Forelimb muscle (tissue), 1 donor: Measurements from ENCODE around the gene ALPI. TPM values are rescaled to one million over a fixed set of nuclear protein-coding genes. Genes with fewer than 3 reads are reported as not detected.
"Not testable (repeated sequence)": the region's sequence is repeated elsewhere in the genome, so short reads cannot be mapped to it uniquely, and the experiment has no call there.

Source experiments
- DNase-seq: peaks from one replicate; pipeline ENCODE4 v3.0.0-alpha.2; 2013; ENCODE audit warnings: low read depth
- polyA plus RNA-seq: library from polyadenylated mRNA; unstranded; fragments of 120-200 nt; gene quantifications from one replicate; pipeline ENCODE4 v1.2.1, GENCODE V29; 2013; ENCODE audit not compliant: insufficient read length

Gene ALPI
- polyA plus RNA-seq, 1 donor, result not detected

DNA sequence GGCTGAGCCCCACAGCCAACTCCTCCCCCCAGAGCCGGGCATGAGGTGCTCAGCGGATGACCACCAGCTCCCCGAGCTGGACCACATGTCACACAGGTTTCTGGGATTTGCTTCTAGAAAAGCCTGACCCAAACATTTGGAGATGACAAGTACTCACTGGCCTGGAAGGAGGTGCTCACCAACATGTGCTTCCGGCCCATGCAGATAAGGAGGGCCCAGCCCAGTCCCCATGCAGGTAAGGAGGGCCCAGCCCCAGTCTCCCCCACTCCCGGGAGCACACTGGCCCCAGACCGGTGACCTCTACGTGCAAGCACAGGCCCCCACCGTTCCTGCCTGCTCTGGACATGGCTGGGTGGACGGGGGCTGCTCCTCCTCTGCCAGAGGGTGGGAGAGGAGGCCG, 14.0 kb upstream of the ALPI start:
- not testable (repeated sequence) for DNase-seq

DNA sequence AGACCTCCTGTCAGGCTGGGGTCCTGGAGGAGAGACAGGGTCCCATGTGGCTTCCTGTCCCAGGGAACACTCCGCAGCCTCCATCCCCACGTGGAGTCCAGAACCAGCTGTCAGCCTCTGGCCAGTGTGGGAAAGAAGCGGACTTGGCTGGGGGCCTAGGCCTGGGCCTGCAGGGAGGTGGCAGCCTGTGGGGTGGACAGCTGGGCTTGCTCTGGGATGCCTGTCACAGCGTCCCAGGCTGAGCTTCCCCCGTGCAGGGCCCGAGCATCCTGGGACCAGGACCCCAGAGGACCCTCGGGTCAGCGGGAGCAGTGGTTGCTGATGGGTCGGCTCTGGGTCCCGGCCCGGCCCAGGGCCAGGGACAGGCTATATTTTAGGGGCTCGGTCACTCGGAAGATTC, 13.5 kb upstream of the ALPI start:
- DNase-seq, result not testable (repeated sequence)

DNA sequence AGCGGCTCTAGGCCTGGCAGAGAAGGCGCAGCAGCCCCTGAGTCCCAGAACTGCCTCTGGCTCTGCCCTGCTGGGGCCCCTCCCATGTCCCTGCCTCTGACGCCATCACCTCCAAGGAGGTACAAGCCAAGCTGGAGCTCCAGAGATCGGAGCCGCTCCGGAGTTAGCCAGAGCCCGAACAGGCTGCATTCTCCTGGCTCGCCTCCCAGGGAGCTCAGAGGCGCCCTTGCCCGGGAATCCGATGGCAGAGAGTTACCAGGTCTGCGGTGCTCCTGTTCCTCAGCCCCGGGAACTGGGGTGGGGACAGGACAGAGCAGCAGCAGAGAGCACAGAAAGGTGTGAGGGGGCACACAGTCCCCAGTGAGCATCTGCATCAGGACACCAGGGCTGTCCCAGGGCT, 12.9 kb upstream of the ALPI start:
- DNase-seq, result not testable (repeated sequence)

DNA sequence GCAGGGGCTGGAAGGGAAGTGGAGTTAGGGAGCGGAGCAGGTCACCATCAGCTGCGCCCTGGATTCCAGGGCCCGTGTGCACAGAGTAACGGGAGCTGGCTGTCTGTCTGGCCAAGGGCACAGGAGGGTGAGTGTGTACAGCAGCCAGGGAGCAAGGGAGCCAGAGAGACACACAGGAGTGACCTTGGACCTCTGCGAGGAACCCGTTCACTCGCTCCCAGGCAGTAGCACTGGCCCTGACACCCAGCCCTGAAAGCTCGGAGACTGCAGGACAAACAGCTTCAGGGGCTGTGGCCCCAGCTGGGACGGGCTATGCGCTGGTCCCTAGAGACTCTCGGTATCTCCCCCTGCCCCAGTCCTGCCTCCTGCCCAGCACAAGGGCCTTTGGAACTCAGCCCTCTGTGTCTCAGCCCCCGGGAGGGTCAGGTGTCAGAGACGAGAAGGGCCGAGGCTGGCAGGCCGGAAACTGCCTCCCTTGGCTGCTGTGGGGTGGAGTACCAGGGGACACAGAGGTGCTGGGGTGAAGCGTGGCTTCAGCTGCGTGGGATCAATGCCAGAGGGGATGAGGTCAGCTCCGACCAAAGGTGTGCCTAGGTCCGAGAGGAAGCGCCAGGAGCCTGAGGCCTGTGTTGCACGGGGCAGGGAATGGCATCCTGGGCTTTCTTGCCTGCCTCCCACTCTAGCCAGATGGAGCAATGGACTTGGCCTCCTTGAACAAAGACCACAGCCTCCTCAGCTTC, 12.1 kb upstream of the ALPI start:
- not testable (repeated sequence) for DNase-seq

DNA sequence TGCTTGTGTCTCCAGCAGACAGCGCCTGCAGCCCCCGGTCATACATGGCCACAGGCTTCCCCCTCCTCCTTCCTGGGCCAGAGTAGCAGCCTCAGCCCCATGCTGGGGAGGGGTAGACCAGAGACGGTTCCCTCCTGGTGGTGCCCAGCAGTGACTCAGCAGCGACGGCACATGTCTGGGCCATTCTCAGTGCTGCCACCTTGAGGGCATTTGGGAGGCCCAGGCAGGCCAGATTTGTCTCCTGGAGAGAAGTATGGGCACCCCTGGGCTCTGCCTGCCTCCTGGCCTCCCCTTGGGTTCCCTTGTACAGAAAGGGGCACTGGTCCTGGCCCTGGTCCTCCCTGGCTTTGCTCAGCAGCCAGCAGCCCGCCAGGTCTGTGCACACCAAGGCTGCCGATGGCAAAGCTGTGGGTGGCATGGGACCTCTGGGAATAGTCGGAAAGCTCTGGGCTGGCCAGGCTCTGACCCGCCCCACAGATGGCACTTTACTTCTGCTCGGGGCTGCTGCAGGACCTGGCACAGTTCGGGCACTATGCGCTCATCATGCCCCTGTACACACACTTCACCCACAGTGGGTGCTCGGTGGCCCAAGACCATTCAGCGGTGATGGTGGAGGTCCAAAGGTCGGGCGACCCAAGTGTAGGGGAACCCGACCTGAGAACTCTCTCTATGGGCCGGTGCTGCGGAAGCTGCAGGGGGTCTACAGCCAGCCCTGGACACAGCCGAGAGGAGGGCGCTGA, 11.4 kb upstream of the ALPI start:
- no peak for DNase-seq

DNA sequence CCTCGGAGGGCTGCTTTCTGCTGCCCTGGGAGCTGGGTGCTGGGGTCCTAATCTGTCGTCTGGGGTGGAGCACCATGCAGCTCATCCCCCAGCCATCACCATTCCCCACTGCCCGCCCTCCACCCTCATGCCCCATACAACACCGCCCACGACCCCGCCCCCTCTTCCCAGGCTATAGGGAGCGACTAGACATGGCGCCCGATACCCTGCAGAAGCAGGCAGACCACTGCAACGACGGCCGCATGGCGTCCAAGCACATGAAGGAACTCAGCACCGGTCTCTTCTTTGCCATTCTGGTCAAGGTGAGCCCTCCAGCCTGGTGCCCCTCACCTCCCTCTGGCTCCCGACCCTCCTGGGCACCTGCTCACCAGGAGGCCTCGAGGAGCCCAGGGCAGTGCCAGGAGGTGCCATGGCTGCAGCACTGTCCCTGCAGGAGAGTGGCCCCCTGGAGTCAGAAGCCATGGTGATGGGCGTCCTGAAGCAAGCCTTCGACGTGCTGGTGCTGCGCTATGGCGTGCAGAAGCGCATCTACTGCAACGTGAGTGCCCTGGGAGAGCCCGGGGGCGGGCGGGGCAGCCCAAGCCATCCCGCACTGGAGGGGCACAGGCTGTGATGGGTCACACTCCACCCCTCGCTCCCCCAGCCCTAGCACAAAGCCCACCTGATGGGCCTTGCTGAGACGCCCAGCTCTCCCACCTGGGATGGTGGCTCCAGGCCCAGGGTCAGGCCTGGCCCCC, 10.6 kb upstream of the ALPI start:
- DNase-seq, result not testable (repeated sequence)

DNA sequence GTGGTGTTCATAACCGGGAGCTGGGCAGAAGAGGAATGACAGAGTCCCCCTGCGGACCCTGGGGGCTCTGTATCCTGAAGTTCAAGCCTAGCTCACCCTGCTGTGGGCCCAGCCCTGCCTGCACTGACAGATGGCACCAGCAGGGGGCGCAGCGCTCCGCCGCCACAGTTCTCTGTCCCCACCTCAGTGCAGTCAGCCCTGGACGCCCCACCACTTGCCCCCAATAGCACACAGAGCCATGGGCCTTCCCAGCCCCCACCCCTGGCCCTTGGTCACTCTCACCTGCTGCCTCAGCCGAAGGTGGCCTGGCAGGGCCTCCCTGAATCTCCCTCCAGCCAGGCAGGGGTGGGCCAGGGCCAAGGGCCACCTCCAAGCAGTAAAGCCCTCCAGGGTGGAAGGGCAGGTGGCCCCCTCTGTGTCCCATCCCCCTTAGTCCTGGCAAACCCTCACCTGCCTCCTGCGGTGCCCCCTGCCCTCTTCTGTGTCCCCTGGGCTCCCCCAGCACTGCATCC, 9.6 kb upstream of the ALPI start:
- not testable (repeated sequence) for DNase-seq

DNA sequence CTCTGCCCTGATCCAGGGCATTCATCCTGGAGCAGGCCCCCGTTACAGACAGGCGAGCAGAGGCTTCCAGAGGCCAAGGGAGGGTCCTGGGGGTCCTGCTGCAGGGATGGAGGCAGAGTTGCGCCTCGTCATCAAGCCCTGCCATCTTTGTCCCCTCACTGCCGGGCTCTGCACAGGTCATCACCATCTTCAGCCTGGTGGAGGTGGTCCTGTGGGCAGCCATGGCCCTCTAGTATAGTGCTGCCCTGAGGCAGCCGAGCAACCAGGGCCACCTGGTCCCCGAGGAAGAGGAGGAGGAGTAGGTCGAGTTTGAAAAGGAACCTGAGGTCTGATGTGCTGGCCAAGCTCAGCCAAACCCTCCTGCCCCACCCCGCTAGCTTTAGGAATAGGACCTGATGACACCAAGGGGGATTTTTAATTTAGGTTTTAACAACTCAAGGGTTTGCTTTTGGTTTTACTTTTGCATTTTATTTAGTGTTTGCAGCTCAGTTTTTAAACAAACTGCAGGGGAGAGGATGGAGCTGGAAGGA, 8.8 kb upstream of the ALPI start:
- DNase-seq, result no peak

DNA sequence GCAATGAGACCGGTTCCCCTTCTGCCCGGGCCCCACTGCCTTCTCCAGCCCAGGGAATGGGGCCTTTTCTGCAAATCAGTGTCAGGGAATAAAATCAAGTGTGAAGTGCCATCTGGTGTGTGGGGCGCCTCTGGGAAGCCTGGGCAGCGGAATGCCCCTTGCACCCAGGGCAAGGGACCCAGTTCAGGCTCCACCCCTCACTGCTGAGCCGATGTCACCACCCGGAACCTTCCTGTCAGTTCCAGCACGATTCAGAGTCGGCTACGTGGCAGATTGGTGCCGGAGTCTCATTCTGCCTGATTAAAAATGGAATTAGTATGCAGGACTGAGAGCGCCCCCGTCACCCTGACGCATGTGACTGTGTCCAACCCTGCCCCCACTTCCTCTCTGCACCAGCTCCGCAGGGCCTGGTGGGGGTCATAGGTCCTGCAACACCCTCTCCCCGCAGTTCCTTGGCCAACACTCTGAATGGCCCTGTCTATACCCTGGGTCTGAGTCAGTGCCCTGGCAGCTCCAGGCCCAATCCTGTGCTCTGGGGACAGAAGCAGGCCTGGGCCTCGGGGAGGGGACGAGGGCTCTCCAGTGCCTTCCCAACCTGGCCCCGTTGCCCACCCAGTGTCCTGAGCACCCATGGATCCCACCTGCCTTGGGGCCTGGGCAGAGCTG, 8.2 kb upstream of the ALPI start:
- DNase-seq, result no peak

DNA sequence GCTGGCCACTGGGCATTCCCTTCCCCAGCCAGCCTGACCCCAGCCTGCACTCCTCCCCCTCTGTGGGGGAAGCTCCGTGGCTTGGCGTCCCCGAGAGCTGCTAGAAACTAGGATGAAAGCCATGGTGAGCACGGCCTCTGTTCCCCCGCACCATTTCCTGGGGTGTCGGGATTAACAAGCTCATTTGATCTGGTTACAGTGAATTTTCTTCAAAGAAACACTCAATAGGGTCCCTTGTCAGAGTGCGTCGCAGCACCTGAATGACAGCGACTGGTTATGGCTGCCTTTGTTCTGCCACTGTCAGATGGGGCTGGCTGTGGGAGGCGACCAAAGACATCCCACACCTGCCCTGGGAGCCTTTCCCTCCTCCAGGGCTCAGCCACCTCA, 7.7 kb upstream of the ALPI start:
- no peak for DNase-seq

DNA sequence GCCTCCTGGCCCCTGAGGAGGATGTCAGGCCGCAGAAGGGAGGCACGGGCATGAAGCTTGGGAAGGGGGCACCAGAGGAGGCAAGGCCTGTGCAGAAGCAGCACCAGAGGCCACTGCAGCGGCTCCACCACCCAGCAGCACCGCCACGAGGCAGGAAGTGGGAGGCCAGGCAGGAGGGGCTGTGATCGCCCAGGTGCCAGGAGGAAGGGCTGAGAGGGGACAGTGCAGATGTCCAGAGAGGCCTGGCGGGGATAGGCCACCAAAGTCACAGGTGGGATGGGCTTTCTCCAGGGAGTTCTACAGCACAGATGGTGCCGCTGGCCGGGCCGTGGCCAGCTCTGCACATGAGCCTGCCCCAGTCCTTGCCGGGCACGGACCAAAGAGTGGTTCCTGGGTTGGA, 6.0 kb upstream of the ALPI start:
- no peak for DNase-seq

DNA sequence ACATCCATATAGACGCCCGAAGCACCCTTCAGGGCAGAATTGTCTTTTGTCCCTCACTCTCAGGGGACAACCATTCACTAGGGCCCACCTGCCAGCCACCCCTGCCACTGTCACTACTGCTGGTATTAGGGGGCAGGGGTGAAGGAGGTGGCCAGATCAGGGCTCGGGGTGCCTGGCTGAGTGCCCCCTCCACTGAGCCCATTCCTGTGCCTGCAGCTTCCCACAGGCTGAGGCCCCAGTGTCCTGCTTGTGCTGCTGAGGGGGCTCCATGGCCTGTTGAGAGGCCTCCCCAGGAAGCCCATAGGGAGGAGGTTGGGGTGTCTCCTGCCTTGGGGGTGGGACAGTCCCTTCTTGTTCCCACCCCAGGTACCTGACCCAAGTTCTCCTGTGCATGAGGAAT, 4.3 kb upstream of the ALPI start:
- DNase-seq, result not testable (repeated sequence)

DNA sequence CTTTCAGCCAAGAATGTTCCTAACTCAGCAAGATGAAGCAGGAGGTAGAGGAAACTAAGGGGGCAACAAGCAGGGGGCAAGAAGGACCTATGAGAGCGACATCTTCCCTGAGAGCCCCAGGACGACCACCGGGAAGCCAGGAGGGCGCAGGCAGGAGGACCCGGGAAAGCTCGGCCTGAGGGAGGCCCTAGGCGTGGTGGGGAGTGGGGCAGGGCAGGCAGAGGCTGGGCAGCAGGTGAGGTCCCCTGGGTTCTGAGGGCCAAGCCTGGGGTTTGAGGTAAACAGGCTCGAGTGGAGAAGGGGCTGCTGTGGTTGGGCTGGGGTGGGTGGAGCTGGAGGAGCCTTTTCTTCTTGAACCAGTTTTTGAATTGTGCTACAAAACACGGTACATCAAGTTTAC, 1.3 kb upstream of the ALPI start:
- DNase-seq, result no peak

DNA sequence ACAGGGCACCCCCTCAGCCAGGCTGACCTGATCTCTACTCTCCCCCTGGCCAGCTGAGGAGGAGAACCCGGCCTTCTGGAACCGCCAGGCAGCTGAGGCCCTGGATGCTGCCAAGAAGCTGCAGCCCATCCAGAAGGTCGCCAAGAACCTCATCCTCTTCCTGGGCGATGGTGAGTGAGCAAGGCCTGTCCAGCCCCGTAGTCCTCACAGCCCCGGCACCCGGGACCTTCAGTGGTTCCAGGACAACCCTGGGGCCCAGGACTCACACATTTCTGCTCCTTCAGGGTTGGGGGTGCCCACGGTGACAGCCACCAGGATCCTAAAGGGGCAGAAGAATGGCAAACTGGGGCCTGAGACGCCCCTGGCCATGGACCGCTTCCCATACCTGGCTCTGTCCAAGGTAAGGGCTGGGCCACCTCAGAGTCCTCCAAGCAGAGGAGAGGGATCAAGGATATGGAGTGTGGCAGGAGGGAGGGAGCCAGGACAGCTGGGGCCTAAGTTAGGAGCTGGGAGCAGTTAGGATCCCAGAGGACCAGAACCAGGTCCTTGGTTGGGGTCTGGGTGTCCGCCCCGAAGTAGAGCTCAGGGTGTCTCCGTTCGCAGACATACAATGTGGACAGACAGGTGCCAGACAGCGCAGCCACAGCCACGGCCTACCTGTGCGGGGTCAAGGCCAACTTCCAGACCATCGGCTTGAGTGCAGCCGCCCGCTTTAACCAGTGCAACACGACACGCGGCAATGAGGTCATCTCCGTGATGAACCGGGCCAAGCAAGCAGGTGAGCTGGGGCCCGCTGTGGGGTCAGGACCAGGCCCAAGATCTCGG, 555 bp downstream of the ALPI start:
- no peak for DNase-seq

DNA sequence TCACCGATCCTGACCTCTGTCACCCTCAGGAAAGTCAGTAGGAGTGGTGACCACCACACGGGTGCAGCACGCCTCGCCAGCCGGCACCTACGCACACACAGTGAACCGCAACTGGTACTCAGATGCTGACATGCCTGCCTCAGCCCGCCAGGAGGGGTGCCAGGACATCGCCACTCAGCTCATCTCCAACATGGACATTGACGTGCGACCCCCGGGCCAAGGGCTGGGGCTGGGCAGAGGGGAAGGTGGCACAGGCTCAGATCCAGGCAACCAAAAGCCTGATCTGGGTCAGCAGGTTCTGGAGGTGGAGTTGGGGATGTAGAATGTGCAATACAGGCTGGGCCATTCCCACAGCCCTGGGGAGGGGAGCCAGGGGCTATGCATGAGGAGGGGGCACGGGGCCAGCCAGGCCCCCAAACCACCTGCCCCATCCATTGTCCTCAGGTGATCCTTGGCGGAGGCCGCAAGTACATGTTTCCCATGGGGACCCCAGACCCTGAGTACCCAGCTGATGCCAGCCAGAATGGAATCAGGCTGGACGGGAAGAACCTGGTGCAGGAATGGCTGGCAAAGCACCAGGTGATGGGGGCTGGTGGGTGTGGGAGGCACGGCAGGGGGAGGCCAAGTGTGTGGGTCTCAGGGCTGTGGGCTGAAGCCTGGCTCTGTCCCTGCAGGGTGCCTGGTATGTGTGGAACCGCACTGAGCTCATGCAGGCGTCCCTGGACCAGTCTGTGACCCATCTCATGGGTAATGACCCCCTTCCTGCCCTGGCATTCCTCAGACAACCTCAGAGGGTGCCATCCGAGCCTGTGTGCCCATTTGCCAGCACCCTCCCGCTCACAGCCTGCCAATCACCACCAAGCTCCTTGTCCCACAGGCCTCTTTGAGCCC, 1.4 kb downstream of the ALPI start:
- no peak for DNase-seq

DNA sequence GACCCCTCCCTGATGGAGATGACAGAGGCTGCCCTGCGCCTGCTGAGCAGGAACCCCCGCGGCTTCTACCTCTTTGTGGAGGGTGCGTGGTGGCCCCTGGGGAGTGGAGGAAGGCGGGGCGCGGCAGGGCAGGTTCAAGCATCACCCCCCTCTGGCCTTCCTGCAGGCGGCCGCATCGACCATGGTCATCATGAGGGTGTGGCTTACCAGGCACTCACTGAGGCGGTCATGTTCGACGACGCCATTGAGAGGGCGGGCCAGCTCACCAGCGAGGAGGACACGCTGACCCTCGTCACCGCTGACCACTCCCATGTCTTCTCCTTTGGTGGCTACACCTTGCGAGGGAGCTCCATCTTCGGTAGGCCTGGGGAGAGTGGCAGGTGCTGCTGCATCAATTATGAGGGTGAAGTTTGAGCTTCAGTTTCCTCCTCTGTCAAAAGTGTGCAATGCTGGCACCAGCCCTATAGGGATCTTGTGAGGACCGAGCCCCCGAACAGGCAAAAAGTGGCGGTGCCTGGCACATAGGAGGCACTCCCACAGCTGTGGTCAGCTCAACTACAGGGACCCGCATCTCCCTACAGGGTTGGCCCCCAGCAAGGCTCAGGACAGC, 2.2 kb downstream of the ALPI start:
- DNase-seq, result no peak

DNA sequence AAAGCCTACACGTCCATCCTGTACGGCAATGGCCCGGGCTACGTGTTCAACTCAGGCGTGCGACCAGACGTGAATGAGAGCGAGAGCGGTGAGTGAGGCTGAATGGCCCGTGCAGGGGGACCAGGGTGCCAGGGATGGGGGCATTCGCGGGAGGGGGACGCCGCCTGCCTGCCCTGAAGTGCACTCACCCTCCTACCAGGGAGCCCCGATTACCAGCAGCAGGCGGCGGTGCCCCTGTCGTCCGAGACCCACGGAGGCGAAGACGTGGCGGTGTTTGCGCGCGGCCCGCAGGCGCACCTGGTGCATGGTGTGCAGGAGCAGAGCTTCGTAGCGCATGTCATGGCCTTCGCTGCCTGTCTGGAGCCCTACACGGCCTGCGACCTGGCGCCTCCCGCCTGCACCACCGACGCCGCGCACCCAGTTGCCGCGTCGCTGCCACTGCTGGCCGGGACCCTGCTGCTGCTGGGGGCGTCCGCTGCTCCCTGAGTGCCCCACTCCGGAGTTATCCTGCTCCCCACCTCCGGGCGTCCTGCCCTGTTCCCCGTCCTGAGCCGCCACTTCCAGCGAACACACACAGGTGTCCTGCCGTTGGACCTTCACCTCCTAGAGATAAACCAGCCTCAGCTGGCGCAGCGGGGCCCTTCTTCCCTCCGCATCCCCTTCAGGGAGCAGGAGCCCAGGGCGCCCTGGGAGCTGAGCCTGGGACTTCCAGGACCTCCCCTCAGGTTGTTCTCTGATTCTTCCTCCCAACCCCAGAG, 2.9 kb downstream of the ALPI start:
- DNase-seq, result no peak

DNA sequence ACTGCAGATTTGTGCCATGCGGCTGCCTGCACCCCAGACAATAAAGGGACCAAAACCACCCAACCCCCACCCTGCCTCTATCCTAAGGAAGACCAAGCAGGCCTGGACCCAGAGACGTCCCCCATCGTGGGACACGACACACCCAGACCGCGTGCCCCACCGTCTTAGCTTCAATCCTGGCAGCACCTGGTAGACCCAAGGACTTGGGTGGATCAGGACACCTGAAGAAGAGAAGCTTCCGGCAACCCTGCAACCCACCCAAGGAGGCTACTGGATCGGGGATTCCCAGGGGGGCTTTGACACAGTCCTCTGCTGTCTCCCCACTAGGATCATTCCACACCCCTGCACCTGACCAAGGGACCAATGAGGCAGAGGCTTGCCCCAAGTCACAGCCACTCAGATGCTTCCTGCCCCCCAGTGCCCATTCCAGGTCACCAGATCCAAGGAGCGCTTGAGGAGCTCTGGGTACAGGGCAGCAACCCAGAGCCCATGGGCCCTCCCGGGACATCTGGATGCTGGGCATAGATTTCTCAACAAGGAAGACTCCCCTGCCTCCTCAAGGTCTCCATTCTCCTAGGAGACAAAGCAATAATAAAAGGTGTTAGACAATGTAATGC, 3.6 kb downstream of the ALPI start:
- no peak for DNase-seq
